DND-41 (cell line): ENCODE data around the gene HOXB7.

Experiments
- ATAC-seq: fragments of 200-7000 bp; cut with Tn5 transposase; 3 replicates; pipeline ENCODE4 v1.9.1; 2021; ENCODE audit warnings: low read depth; ENCODE audit not compliant: insufficient read depth
- DNase-seq: peaks from one replicate; pipeline ENCODE4 v3.0.0-alpha.2; 2020
- H2AFZ ChIP-seq: 2 replicates; pipeline ENCODE4 v1.6.0; 2012; ENCODE audit warnings: low read depth, low read length
- H3K27ac ChIP-seq: 2 replicates; pipeline ENCODE4 v1.5.1; 2012; ENCODE audit warnings: low read length, inconsistent platforms
- H3K27me3 ChIP-seq: fragments of 200-600 bp; sonication (generic); 2 replicates; pipeline ENCODE4 v1.6.0; 2012; ENCODE audit warnings: low read length, mild to moderate bottlenecking, inconsistent platforms; ENCODE audit not compliant: insufficient read depth, poor library complexity
- H3K36me3 ChIP-seq: 2 replicates; pipeline ENCODE4 v1.5.1; 2012; ENCODE audit warnings: low read length, inconsistent platforms; ENCODE audit not compliant: insufficient read depth
- H3K4me1 ChIP-seq: 2 replicates; pipeline ENCODE4 v1.5.1; 2012; ENCODE audit warnings: mild to moderate bottlenecking, low read length; ENCODE audit not compliant: insufficient read depth
- H3K4me2 ChIP-seq: 2 replicates; pipeline ENCODE4 v1.6.0; 2012; ENCODE audit warnings: mild to moderate bottlenecking, moderate library complexity, low read length, inconsistent platforms; ENCODE audit not compliant: insufficient read depth
- H3K4me3 ChIP-seq, 2 experiments: fragments of 200-600 bp in 1 of 2; shearing (Covaris generic) in 1 of 2; 2 replicates each; pipeline ENCODE4 v1.5.1; 2012 to 2016; ENCODE audit warnings: inconsistent platforms in 2 of 2, low read length in 2 of 2, mild to moderate bottlenecking in 2 of 2, low read depth in 1 of 2, moderate library complexity in 1 of 2
- H3K79me2 ChIP-seq: 2 replicates; pipeline ENCODE4 v1.6.0; 2012; ENCODE audit warnings: low read length, inconsistent platforms; ENCODE audit not compliant: insufficient read depth
- H3K9ac ChIP-seq: 2 replicates; pipeline ENCODE4 v1.6.0; 2012; ENCODE audit warnings: low read depth, mild to moderate bottlenecking, inconsistent platforms, low read length, moderate library complexity
- H3K9me3 ChIP-seq: 2 replicates; pipeline ENCODE4 v1.5.1; 2012; ENCODE audit warnings: low read length, moderate library complexity, mild to moderate bottlenecking, inconsistent platforms; ENCODE audit not compliant: insufficient read depth, severe bottlenecking
- H4K20me1 ChIP-seq: 2 replicates; pipeline ENCODE4 v1.6.0; 2012; ENCODE audit warnings: low read length; ENCODE audit not compliant: insufficient read depth
- CTCF ChIP-seq: IDR thresholded peaks from 2 replicates; pipeline ENCODE4 v1.5.1; 2012; ENCODE audit warnings: borderline replicate concordance, low read length, moderate library complexity, mild to moderate bottlenecking; ENCODE audit not compliant: poor library complexity, severe bottlenecking; ENCODE audit errors: extremely low read depth
- EZH2 ChIP-seq: IDR thresholded peaks from 3 replicates; pipeline ENCODE4 v1.6.1; 2012; ENCODE audit warnings: borderline replicate concordance, low read depth, mild to moderate bottlenecking, moderate library complexity, low read length, inconsistent platforms; ENCODE audit not compliant: severe bottlenecking

HOXB7 gene

GRCh38 chr17:48565925-48566710 lies 44.7 kb downstream of the HOXB7 start:
- Histone ChIP-seq H3K4me1 (no peaks in the 10 kb centered on the region), H3K79me2 (no peaks in the 10 kb centered on the region), H3K4me2 (no peak overlapping the region), H3K9me3 (no peaks in the 10 kb centered on the region), H3K4me3 (no peak overlapping the region), H3K27ac (no peak overlapping the region), H3K27me3 (peaks cover 40% of the 10 kb centered on the region), H3K9ac (no peak overlapping the region), H2AFZ (no peak overlapping the region), H4K20me1 (peaks cover 8% of the 10 kb centered on the region; the same call in 1 of the 2 replicates), H3K36me3 (no peaks in the 10 kb centered on the region)
- ATAC-seq (no peak), DNase-seq (no peak)
- TF ChIP-seq CTCF (no peak), EZH2 (no peak)

GRCh38 chr17:48565022-48565554 lies 45.7 kb downstream of the HOXB7 start:
- no peak for TF ChIP-seq CTCF
- no peak for TF ChIP-seq EZH2

GRCh38 chr17:48564188-48565021 lies 46.4 kb downstream of the HOXB7 start:
- ATAC-seq (no peak), DNase-seq (no peak)
- no peak overlapping the region for H3K4me3 ChIP-seq
- H3K27ac ChIP-seq: no peak overlapping the region
- TF ChIP-seq CTCF: no peak
- no peak overlapping the region for H3K9ac ChIP-seq
- no peaks in the 10 kb centered on the region for H3K9me3 ChIP-seq
- H3K4me1 ChIP-seq: no peaks in the 10 kb centered on the region
- H3K79me2 ChIP-seq: no peaks in the 10 kb centered on the region
- peaks cover 8% of the 10 kb centered on the region; the same call in 1 of the 2 replicates for H4K20me1 ChIP-seq
- H2AFZ ChIP-seq: no peak overlapping the region
- peaks cover 38% of the 10 kb centered on the region for H3K27me3 ChIP-seq
- no peak overlapping the region for H3K4me2 ChIP-seq
- no peaks in the 10 kb centered on the region for H3K36me3 ChIP-seq

More at GRCh38 chr17:48565022-48565554, 45.7 kb downstream of the HOXB7 start:
- Histone ChIP-seq H4K20me1 (peaks cover 8% of the 10 kb centered on the region; the same call in 1 of the 2 replicates), H2AFZ (no peak overlapping the region), H3K4me2 (no peak overlapping the region), H3K9me3 (no peaks in the 10 kb centered on the region), H3K79me2 (no peaks in the 10 kb centered on the region), H3K36me3 (no peaks in the 10 kb centered on the region), H3K27me3 (peaks cover 34% of the 10 kb centered on the region), H3K4me1 (no peaks in the 10 kb centered on the region), H3K9ac (no peak overlapping the region), H3K27ac (no peak overlapping the region), H3K4me3 (no peak overlapping the region)
- no peak for ATAC-seq
- DNase-seq: no peak
